GM19438 (cell line): ENCODE data around the gene ZNF513.

Experiments
- ATAC-seq: cut with Tn5 transposase; IDR thresholded peaks from one replicate; pipeline ENCODE4 v1.9.1; 2021; ENCODE audit warnings: low read depth; ENCODE audit not compliant: unreplicated experiment

ZNF513 gene

DNA sequence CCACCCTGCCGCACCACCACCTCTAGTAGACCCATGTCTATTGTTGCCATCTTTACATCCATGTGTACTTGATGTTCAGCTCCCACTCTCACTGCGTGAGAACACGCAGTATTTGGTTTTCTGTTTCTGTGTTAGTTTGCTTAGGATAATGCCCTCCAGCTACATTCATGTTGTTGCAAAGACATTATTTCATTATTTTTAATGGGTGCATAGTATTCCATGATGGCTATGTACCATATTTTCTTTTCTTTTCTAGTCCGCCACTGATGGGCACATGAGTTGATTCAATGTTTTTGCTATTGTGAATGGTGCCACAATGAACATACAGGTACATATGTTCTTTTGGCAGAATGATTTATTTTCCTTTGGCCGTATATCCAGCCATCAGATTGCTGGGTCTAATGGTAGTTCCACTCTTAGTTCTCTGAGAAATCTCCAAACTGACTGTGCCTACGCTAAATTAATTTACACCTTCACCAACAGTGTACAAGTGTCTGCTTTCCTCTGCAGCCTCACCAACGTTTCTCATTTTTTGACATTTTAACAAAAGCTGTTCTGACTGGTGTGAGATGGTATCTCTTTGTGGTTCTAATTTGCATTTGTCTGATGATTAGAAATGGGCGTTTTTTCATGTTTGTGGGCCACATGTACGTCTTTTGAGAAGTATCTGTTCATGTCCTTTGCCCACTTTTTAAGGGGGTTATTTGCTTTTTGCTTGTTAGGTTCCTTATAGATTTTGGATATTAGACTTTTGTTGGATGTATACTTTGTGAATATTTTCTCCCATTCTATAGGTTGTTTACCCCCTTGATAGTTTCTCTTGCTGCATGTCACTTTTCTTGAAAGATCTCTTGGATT lies 10.5 kb upstream of the ZNF513 start:
- no peak for ATAC-seq

DNA sequence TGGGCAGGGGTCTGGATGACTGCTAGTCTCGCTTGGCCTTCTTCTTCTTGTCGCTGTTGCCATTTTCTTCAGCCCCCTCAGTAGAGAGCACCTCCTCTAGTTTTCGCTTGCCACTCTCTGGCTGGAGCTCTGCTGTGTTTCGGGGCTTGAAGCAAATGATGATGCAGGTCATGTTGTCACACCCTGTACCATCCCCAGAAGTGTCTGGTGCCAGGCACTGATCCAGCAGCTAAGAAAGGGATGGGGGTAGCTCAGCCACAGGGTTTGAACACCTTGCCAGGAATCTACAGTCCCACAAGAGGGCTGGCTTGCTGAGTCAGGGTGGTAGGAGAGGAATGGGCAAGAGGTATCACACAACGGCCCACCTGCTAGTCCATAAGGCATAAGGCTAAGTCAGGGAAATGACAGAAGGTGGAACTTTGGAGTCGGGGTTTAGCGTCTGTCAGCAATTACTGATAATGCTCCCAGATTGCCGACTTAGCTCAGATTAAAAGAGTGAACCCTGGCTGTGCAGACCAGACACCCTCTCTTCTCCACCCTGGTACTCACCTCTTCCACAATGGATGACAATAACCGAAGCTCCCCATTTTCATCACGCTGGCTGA lies 1.1 kb upstream of the ZNF513 start:
- no peak for ATAC-seq

DNA sequence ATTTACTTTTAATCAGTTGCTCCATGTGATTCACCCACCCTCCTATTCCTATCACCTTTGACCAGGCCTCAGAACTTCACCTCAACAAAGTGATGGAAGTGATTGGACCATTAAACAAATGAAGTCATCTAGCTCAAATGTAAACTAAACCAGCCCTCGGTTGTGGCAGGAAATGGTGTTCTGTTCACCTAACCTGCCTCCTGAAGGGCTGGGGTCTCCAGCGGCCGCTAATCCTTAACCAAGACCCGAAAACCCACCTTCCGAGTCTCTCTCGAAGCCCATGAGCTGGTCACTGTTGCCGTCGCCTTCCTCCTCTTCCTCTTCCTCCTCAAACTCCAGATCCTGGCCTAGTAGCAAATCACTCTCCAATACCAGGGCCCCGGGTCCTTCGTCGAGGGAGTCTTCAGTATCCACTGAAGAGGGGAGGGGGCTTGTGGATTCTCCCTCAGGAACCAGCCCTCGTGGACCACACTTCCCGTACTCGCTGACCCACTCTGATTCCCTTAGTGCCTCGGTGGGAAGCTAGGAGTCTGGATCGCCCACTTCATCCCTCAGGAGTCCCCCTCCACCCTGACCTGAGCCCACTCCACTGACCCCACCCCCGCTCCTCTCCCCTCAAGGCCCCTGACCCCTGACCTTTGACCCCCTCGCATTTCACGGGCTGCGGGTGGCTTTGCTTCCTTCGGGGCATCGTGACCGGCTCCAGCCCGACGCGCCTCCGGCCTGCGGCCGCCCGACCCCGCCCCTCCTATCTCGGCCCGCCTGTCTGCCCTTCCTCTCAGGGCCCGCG lies 503 bp downstream of the ZNF513 start:
- peak; percentile 40 for ATAC-seq

DNA sequence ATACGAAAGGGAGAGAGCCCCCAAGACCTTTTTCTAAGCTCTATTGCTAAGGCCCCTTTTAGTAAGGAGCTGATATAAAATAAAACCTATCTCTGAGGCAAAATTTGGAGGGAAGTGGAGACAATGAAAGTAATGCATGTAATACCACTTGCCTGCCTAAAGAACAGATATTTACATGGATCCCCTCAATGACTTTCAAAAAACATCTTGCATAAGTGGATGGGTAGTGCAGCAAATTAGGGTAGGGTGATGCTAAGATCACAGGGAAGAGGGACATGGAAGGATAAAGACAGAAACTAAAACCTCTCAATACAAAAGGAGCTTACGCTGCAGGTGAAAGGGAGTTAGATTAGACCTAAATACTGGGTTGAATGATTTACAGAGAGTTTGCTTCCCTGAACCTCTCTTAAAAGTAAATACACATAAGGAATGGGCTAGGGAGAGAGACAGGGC lies 1.1 kb downstream of the ZNF513 start:
- ATAC-seq = no peak

DNA sequence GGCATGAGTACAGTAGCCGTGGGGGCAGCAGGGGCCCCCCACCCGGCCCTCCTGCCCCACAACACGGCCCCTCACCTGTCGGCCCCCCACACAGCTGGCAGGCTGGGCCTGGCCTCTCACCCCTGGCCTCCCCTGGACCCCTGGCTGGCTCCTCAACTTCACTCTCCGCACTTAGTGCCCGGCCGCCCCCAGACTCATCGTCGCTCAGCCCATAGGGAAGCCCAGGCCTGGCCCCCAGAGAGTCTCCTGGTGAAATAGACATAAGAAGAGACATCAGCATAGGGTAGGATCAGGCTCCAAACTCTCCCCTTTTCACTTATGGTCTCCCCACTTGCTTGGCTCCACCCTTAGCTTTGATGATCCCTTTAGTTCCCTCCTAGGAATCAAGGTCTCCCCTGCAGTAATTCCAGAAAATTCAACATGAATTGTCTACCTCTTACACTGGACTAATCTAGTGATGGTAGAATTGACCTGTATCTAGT lies 1.7 kb downstream of the ZNF513 start:
- ATAC-seq = no peak

DNA sequence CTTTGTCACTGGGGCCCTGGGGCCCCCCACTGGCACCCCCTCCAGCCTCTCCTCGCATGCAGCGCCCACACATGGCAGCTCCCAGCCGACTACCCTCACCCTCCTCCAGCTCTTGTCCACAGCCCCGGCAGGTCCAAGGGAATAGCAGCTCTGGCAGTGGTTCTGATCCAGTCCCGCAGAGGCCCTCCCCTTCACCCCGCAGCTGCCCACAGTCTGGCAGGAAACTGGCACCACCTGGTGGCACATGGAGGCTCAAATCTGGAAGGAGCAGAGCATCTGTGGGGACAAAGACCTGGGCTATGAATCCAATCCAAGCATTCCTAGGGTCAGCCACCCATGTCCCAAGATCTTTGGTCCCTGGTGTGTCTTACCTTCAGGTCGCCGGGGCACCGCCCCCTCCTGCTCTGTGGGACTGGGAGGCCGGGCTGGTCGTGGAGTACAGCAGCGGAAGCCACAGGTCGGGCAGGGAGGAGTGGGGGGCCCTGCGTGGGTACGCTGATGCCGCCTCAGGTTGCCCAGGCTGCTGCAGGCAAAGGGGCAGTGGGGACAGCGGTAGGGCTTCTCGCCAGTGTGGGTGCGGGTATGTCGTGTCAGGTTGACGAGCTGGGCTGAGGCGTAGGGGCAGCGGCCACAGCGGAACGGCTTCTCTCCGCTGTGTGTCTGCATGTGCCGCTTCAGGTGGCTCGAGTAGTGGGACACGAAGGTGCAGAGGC lies 2.3 kb downstream of the ZNF513 start:
- ATAC-seq = no peak

DNA sequence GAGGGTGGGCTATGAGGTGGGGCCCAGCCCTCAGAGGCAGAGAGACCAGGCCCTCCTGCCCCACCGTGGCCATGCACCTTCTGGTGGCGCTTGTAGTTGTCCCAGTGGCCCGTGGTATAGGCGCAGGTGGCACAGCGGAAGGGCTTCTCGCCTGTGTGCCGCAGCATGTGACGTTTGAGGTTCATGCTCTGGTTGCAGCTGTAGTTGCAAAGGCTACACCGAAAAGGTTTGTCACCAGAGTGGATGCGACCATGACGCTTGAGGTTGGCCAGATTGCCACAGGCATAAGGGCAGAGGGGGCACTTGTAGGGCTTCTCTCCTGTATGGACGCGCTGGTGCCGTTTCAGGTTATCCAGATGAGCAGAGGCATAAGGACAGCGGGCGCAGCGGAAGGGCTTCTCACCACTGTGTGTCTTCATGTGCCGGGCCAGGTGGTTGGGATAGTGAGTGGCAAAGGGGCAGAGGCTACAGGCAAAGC lies 2.9 kb downstream of the ZNF513 start:
- ATAC-seq = no peak

DNA sequence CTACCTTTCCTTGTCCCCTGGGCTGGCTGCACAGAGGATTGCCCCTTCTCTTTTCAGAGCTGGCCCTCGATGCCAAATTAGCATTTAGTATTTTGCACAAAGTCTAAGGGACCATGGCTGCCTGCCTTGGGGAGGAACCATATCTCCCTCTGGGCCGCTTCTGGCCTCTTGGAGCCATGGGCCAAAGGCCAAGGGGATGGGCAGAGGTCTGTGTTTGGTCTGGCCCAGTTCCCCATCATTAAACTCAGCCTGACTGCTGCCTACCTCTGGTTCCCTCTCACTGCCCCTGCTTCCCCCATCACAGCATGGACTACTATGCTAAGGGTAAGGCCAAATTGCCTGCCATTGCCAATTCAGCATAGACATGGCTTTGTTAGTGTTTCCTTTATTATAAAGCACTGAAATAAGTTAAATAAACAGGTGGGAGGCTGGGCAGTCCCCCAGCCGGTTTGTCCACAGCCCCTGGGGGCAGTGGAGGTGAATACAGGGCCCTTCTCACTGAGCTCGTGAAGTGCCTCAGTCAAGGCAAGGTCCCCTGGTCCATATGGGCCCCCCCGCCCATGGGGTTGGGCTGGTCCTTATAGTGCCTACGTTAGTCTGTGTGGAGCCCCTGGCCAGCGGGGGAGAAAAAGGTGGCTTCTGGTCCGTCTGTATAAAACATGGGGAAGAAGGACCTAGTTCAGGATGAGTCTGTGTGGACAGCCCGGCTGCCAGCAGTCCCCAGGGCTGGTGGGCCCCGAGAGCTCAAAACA lies 3.5 kb downstream of the ZNF513 start:
- ATAC-seq = no peak

DNA sequence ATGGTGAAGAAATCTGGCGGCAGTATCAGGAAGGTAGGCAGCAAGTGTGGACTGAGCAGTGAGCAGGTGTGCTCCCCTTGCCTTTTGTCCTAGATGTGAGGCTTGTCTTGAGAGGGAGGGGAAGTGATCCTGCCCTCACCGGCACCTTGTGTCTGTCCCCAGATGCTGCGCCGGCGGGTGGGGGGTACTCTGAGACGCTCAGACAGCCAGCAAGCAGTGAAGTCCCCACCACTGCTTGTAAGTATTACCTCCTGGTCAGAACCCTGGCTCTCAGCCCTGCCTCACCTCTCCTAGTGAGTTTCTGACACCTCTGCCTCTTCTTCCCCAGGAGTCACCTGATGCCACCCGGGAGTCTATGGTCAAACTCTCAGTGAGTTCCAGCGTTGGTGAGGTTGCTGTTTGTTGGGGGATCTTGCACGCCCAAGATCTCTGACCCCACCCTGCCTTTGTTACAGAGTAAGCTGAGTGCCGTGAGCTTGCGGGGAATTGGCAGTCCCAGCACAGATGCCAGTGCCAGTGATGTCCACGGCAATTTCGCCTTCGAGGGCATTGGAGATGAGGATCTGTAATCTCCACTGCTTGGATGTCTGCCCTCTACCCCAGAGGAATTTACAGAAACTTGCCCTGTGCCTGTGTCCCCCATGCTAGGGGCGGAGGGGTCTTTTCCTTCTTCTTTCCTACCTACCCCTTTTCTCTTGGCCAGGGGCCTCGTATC lies 4.2 kb downstream of the ZNF513 start:
- no peak for ATAC-seq

DNA sequence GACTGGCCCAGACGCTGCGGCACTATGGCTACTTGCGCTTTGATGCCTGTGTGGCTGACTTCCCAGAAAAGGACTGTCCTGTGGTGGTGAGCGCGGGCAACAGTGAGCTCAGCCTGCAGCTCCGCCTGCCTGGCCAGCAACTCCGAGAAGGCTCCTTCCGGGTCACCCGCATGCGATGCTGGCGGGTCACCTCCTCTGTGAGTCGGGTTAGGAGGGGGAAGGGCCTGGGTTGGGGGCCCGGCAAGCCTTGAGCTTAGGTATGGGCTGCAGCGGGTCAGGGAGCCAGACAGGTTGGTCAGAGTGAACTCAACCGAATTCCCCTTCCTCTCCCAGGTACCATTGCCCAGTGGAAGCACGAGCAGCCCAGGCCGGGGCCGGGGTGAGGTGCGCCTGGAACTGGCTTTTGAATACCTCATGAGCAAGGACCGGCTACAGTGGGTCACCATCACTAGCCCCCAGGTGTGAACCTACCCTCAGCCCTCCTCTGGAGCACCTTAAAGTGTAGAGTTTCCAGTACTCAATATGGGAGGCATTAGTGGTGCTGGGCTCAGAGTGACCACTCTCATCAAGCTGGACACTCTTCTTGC lies 4.9 kb downstream of the ZNF513 start:
- no peak for ATAC-seq

DNA sequence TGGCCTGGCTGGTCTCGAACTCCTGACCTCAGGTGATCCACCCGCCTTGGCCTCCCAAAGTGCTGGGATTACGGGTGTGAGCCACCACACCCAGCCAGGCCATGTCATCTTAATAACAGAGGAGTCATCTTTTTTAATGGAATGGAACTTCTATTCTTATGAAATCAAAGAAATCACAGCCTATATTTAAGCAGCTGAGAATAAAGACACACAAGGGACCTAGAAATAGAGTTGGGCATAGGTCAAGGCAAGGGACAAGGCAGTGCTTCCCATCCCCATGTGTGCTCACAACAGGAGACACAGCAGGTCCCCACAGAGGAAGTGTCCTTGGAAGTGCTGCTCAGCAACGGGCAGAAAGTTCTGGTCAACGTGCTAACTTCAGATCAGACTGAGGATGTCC lies 7.0 kb downstream of the ZNF513 start:
- no peak for ATAC-seq

DNA sequence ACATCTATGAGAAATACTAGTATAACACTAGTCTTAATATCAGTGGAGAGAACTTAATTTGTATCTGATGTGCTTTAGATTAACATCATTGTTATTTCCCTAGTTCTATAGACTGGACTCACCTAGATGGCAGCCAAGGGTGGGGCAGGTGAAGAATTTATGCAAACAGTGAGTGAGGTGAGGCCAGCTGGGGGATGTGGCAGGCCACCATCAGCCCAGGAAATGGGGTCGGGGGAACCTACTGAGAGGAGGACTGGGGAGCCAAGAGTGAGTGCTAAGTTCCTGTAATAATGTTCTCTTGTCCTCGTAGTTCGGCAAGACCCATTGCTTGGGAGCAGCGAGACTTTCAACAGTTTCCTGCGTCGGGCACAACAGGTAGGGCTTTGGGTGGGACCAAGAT lies 7.6 kb downstream of the ZNF513 start:
- ATAC-seq = no peak

DNA sequence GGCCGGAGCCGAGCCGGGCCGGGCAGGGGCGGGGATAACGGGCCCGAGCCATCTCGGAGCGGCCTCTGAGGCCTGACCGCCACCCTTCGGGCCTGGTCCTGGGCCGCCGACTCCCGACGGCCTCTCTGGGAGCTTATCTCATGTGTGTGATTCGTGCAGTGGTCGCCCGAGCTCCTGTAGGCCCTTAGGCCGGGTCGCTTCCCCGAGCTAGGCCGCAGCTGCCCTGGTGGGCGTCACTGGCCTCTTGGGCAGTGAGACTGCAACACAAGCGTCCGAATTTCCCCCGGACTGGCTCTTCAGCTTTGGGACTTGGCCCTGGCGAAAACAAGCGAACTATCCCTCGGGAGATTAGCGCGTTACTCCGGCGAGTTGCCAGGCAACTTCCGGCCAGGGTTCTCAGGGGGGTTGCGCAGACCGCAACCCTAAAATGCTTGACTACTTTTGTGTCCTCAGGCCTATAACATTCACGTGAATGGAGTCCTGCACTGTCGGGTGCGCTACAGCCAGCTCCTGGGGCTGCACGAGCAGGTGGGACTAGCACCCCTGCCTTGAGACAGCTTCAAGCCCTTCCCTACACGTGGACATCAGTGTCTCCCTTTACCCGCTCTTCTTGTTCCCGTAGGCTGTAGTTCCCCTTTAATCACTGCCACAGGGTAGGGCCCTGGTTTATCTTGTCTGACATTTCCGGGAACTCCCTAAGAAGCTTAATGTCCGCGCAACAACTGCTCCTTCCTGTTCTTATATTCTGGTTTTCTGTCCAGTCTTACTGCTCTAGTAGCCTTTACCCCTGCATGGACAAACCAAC lies 9.5 kb downstream of the ZNF513 start:
- ATAC-seq = peak; percentile 28

DNA sequence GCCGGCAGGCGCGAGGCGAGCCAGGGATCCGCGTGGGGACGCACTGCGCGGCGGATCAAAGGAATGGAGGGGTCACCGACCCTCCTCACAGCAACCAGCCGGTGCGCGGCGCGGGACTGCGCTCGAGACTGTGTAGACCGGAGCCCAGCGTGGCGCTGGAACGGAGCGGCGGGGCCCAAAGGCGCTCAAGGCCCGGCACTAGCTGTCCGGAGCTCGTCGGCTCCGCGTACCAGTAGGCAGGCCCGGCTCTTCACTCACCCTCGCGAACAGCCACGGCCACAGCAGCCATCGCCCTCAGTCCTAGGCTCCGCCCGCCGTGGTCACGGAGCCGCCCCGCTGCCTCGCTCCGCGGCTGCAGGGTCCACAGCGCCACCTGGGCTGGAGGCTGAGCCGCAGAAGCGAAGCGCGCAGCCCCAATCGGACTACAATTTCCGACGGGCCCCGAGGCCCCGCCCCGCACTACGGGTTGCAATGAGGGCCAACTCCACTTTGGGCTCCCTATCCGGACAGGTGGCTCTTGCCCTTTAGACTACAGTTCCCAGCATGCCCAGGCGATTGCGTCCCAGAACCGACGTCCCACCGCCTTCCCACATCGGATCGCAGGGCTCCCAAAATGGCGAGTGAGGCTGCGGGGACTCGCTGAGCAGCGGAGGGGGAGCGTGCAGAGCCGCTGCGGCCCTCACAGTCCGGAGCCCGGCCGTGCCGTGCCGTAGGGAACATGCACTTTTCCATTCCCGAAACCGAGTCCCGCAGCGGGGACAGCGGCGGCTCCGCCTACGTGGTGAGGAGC lies 10.3 kb downstream of the ZNF513 start, which contains the start of the genes EIF2B4 and SNX17:
TSS of gene EIF2B4 (minus strand) at position 313 of the 790 bp plus-strand sequence. CDS start at position 289, 24 bp downstream.
TSS of gene SNX17 (plus strand) at position 591 of the 790 bp plus-strand sequence. CDS start at position 719, 128 bp downstream.
- ATAC-seq = peak; percentile 88

DNA sequence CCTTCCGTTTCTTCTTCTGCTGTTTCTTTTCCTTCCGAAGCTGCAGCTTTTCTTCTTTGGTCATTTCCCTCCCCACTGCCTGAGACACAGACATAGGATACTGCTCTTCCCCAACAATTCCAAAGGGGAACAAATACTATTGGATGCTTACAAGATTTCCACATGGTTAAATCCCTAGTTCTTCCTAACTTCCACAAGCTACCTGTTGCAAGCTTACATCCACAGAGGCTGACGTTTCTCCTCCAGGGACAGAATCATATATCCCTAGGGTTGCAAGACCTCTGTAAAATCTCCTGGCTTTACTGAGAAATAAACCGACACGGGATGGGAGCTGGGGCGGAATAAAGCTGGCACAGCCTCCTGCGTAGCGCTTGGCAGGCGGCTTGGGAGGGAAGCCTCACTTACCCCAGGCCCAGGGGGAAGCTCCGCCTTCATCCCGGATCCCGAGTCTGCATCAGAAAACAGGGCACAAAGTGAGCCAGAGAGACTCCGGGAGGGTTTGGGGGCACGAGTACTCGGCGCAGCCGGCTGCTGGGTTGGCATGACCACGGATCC lies 11.0 kb downstream of the ZNF513 start:
- no peak for ATAC-seq

DNA sequence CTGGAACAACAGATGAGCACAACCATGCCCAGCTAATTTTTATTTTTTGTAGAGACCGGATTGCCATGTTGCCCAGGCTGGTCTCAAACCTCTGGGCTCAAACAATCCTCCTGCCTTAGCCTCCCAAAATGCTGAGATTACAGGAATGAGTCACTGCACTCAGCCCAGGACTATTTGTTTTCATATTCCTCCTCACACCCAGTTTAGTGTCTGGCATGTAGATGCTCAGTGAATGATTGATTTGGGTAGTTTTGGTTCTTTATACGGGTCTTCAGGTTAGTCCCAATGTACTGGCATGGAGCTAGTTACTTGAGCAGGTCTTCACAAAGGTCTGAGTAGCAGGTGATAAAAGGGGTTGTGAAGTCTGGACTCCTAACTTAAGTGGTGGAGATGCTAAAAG lies 16.6 kb downstream of the ZNF513 start:
- no peak for ATAC-seq
